ENCODE data around the gene DERL3. TPM values are rescaled to one million over a fixed set of nuclear protein-coding genes. Genes with fewer than 3 reads are reported as not detected.

DERL3 gene
- total RNA-seq, 1 experiment from 2014 or later: 1.0 TPM

- H3K36me3 ChIP-seq (ENCODE audit: control insufficient read depth, insufficient read depth, low read length): no peaks in the 10 kb centered on the region
- intact Hi-C loops (cut with micrococcal nuclease; ENCODE audit: unreplicated experiment): no loop called here
- no TSS peak for BruUV-seq (replicated peaks)
- no peak for TF ChIP-seq TCF7L2 (IDR thresholded peaks at IDR 0.05; ENCODE audit: low read depth, low read length)
- TF ChIP-seq POLR2AphosphoS5 (IDR thresholded peaks at IDR 0.05; ENCODE audit: low read depth, low read length): no peak
- CTCF ChIA-PET: no interaction called here
- H3K9me3 ChIP-seq (ENCODE audit: control insufficient read depth, insufficient read depth, low read depth, low read length): no peaks in the 10 kb centered on the region
- H3K4me1 ChIP-seq (ENCODE audit: control insufficient read depth, insufficient read depth, low read length): no peaks in the 10 kb centered on the region
- no peaks in the 10 kb centered on the region for H3K27me3 ChIP-seq (ENCODE audit: control insufficient read depth, insufficient read depth, low read length)
- POLR2A ChIA-PET: no interaction called here
- H3K27ac ChIP-seq (ENCODE audit: low read length): no peak overlapping the region
- H3K4me3 ChIP-seq (ENCODE audit: low read depth in 2 of 2, low read length in 2 of 2): no peak overlapping the region
- DNase-seq (ENCODE audit: low read depth, low spot score) (no peak), ATAC-seq (no peak)
- in situ Hi-C loops (cut with HindIII; ENCODE audit: low pct_unique_long_range_greater_than_20kb, low sequenced_read_pairs): no loop called here
Observed at GRCh38 chr22:23817146-23817545, 21.7 kb downstream of the DERL3 start.

- BruUV-seq (replicated peaks): no TSS peak
- no peak overlapping the region for H3K4me3 ChIP-seq (ENCODE audit: low read depth in 2 of 2, low read length in 2 of 2)
- in situ Hi-C loops (cut with HindIII; ENCODE audit: low pct_unique_long_range_greater_than_20kb, low sequenced_read_pairs): no loop called here
- TF ChIP-seq CTCF (IDR thresholded peaks at IDR 0.05): no peak
- no peak for TF ChIP-seq SIN3A (IDR thresholded peaks at IDR 0.05; ENCODE audit: borderline replicate concordance, insufficient read depth, low read depth, low read length)
- no peak for TF ChIP-seq POLR2AphosphoS5 (IDR thresholded peaks at IDR 0.05; ENCODE audit: low read depth, low read length)
- no peak for TF ChIP-seq TCF7L2 (IDR thresholded peaks at IDR 0.05; ENCODE audit: low read depth, low read length)
- TF ChIP-seq REST (IDR thresholded peaks at IDR 0.05; ENCODE audit: insufficient read depth in 1 of 2, low read depth in 2 of 2, low read length in 1 of 2): no peak
- no peak for DNase-seq (ENCODE audit: low read depth, low spot score)
- no peak overlapping the region for H3K27ac ChIP-seq (ENCODE audit: low read length)
- POLR2A ChIA-PET: no interaction called here
- intact Hi-C loops (cut with micrococcal nuclease; ENCODE audit: unreplicated experiment): no loop called here
- H3K9me3 ChIP-seq (ENCODE audit: control insufficient read depth, insufficient read depth, low read depth, low read length): no peaks in the 10 kb centered on the region
- ATAC-seq: no peak
- H3K27me3 ChIP-seq (ENCODE audit: control insufficient read depth, insufficient read depth, low read length): no peaks in the 10 kb centered on the region
- peaks cover 3% of the 10 kb centered on the region; the same call in 1 of the 2 replicates for H3K36me3 ChIP-seq (ENCODE audit: control insufficient read depth, insufficient read depth, low read length)
- CTCF ChIA-PET: interaction anchor here (0.6 kb wide), 1 partner anchor 41 kb away, joined by 7 read pairs; the partner anchor contains the start of gene SLC2A11
- no peaks in the 10 kb centered on the region for H3K4me1 ChIP-seq (ENCODE audit: control insufficient read depth, insufficient read depth, low read length)
Observed at GRCh38 chr22:23816156-23816976, 22.4 kb downstream of the DERL3 start.
